GM21515 (cell line): ENCODE results near the gene MRPL54.

ENCODE experiments used
- ATAC-seq: cut with Tn5 transposase; IDR thresholded peaks from one replicate; pipeline ENCODE4 v1.9.1; 2021; ENCODE audit not compliant: unreplicated experiment

Gene MRPL54

GRCh38 chr19:3784607-3785450 lies 22.3 kb downstream of the MRPL54 start:
- ATAC-seq = no peak

- ATAC-seq = no peak
Observed at GRCh38 chr19:3785451-3785937, 23.0 kb downstream of the MRPL54 start.

- no peak for ATAC-seq
Observed at GRCh38 chr19:3785938-3786824, 23.7 kb downstream of the MRPL54 start, which contains the start of gene MATK. TSS of gene MATK (minus strand) at chr19:3786381. CDS start at chr19:3785135, 1,246 bp downstream.

GRCh38 chr19:3788996-3789778 lies 26.7 kb downstream of the MRPL54 start:
- no peak for ATAC-seq

- ATAC-seq = no peak
Observed at GRCh38 chr19:3790209-3790734, 27.8 kb downstream of the MRPL54 start.

- no peak for ATAC-seq
Observed at GRCh38 chr19:3790941-3791340, 28.5 kb downstream of the MRPL54 start.

- ATAC-seq = no peak
Observed at GRCh38 chr19:3792114-3792513, 29.6 kb downstream of the MRPL54 start.

- no peak for ATAC-seq
Observed at GRCh38 chr19:3793799-3794198, 31.3 kb downstream of the MRPL54 start.

GRCh38 chr19:3796358-3796757 lies 33.9 kb downstream of the MRPL54 start:
- ATAC-seq = no peak

- ATAC-seq = no peak
Observed at GRCh38 chr19:3798137-3798536, 35.7 kb downstream of the MRPL54 start.

- ATAC-seq = no peak
Observed at GRCh38 chr19:3800996-3801395, 38.5 kb downstream of the MRPL54 start.

GRCh38 chr19:3801412-3802096 lies 39.1 kb downstream of the MRPL54 start:
- ATAC-seq = no peak

- no peak for ATAC-seq
Observed at GRCh38 chr19:3803114-3803888, 40.8 kb downstream of the MRPL54 start.

GRCh38 chr19:3803986-3804385 lies 41.5 kb downstream of the MRPL54 start:
- ATAC-seq = no peak

GRCh38 chr19:3804429-3804828 lies 41.9 kb downstream of the MRPL54 start:
- no peak for ATAC-seq

- no peak for ATAC-seq
Observed at GRCh38 chr19:3805859-3806258, 43.4 kb downstream of the MRPL54 start.

GRCh38 chr19:3807131-3807480 lies 44.6 kb downstream of the MRPL54 start:
- ATAC-seq = no peak

GRCh38 chr19:3807574-3808354 lies 45.3 kb downstream of the MRPL54 start:
- no peak for ATAC-seq
